ENCODE results near the gene POU6F1.
"Not testable (repeated sequence)": the region's sequence is repeated elsewhere in the genome, so short reads cannot be mapped to it uniquely, and the experiment has no call there.

The POU6F1 gene

GRCh38 chr12:51217968-51218606 lies at the start of gene POU6F1:
TSS of gene POU6F1 (minus strand) at chr12:51218062. CDS start at chr12:51206836, 11,226 bp downstream.
- H3K4me3 ChIP-seq (ENCODE audit: control insufficient read depth, low read depth, low read length): peak within 1 kb of the TSS; percentile 83
- DNase-seq (ENCODE audit: low read depth): peak; percentile 38
- TF ChIP-seq CTCF (IDR thresholded peaks at IDR 0.05; ENCODE audit: control insufficient read depth, insufficient read depth, low read depth, low read length, missing control alignments): peak; percentile 59

- H3K4me3 ChIP-seq (ENCODE audit: control insufficient read depth, low read depth, low read length): no peak overlapping the region
- no peak for DNase-seq (ENCODE audit: low read depth)
- TF ChIP-seq CTCF (IDR thresholded peaks at IDR 0.05; ENCODE audit: control insufficient read depth, insufficient read depth, low read depth, low read length, missing control alignments): no peak
These were observed 47.2 kb upstream of the POU6F1 start for GRCh38 chr12:51265024-51265423.

- H3K4me3 ChIP-seq (ENCODE audit: control insufficient read depth, low read depth, low read length): no peak overlapping the region
- no peak for TF ChIP-seq CTCF (IDR thresholded peaks at IDR 0.05; ENCODE audit: control insufficient read depth, insufficient read depth, low read depth, low read length, missing control alignments)
- DNase-seq (ENCODE audit: low read depth): no peak
These were observed 46.4 kb upstream of the POU6F1 start for GRCh38 chr12:51264297-51264696.

- TF ChIP-seq CTCF (IDR thresholded peaks at IDR 0.05; ENCODE audit: control insufficient read depth, insufficient read depth, low read depth, low read length, missing control alignments): no peak
- no peak for DNase-seq (ENCODE audit: low read depth)
- no peak overlapping the region for H3K4me3 ChIP-seq (ENCODE audit: control insufficient read depth, low read depth, low read length)
These were observed 45.5 kb upstream of the POU6F1 start for GRCh38 chr12:51263341-51263740.

- H3K4me3 ChIP-seq (ENCODE audit: control insufficient read depth, low read depth, low read length): no peak overlapping the region
- TF ChIP-seq CTCF (IDR thresholded peaks at IDR 0.05; ENCODE audit: control insufficient read depth, insufficient read depth, low read depth, low read length, missing control alignments): peak; percentile 57
- DNase-seq (ENCODE audit: low read depth): no peak
These were observed 44.9 kb upstream of the POU6F1 start for GRCh38 chr12:51262758-51263177.

GRCh38 chr12:51259600-51259999 lies 41.7 kb upstream of the POU6F1 start:
- DNase-seq (ENCODE audit: low read depth); H3K4me3 ChIP-seq (ENCODE audit: control insufficient read depth, low read depth, low read length): not testable (repeated sequence)

- TF ChIP-seq CTCF (IDR thresholded peaks at IDR 0.05; ENCODE audit: control insufficient read depth, insufficient read depth, low read depth, low read length, missing control alignments): no peak
- DNase-seq (ENCODE audit: low read depth): no peak
- H3K4me3 ChIP-seq (ENCODE audit: control insufficient read depth, low read depth, low read length): no peak overlapping the region
These were observed 36.7 kb upstream of the POU6F1 start for GRCh38 chr12:51254536-51254935.

All from AG09309 (cell line).